ENCODE measurements around the gene VPS37D.

DNA sequence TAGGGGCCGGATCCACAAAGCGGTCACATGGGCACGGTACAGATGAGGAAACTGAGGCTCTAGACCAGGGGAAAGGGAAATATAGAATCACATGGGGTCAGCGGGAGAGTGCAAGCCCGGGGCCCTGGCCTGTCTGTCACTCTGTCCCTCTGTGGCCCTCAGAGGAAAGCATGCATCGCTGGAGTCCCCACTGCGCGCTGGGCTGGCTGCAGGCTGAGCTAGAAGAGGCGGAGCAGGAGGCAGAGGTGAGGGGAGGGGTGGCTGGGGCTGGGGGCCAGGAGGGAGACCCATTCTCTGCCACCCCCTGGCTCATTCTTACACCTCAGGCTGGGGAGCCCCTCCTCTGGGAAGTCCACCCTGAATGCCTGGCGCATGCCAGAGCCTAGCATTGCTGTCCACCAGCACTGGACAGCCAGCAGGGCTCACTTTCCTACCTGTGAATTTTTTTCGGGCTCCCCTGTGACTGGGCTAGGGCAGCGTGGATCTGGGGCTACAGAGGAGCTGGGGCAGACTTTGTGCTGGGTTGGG, 2.3 kb downstream of the VPS37D start:
- no peak for TF ChIP-seq CTCF (conservative IDR thresholded peaks at IDR 0.05; ENCODE audit: low read depth in 2 of 2)
- TF ChIP-seq REST (IDR thresholded peaks at IDR 0.05; ENCODE audit: unreplicated experiment) = no peak
- no peak for TF ChIP-seq POLR2AphosphoS5 (IDR thresholded peaks at IDR 0.05; ENCODE audit: low read depth)
- TF ChIP-seq EZH2 (IDR thresholded peaks at IDR 0.05; ENCODE audit: low read depth, unreplicated experiment) = no peak
- no peak for TF ChIP-seq CREB1 (CRISPR knock-in tag; IDR thresholded peaks at IDR 0.05; ENCODE audit: low read depth)
- no peak for TF ChIP-seq EZH2phosphoT487 (IDR thresholded peaks at IDR 0.05; ENCODE audit: unreplicated experiment)
- no peak for TF ChIP-seq JUNB (IDR thresholded peaks at IDR 0.05; ENCODE audit: unreplicated experiment)
- no peak for TF ChIP-seq STAT1 (IDR thresholded peaks at IDR 0.05; ENCODE audit: unreplicated experiment)
- TF ChIP-seq ETS1 (IDR thresholded peaks at IDR 0.05) = no peak
- TF ChIP-seq ZNF114 (CRISPR knock-in tag; IDR thresholded peaks at IDR 0.05) = no peak

All from GM23338 (cell line).